Liver (tissue), 3 donors: ENCODE measurements around the gene SLC47A2.

Experiments used
- GABPA ChIP-seq, 2 donors: IDR thresholded peaks in 1 of 2; conservative IDR thresholded peaks in 1 of 2; 2 replicates each; pipeline ENCODE4 v1.6.1; 2016; ENCODE audit warnings: antibody characterized with exemption in 2 of 2, mild to moderate bottlenecking in 1 of 2, moderate library complexity in 1 of 2
- RAD21 ChIP-seq, 2 donors: IDR thresholded peaks; 2 replicates each; pipeline ENCODE4 v1.6.1; 2016; ENCODE audit warnings: antibody characterized with exemption in 2 of 2, mild to moderate bottlenecking in 2 of 2
- TF ChIP-seq, protein P1 (sequence below): fragments of 150-350 bp; IDR thresholded peaks from 2 replicates; pipeline ENCODE4 v1.5.1; 2017; ENCODE audit warnings: improper control_type of control experiment, low read depth, low read length; ENCODE audit not compliant: missing input control
- donor health status: healthy.
- donor health status: healthy.

- TF ChIP-seq, protein P1, sequence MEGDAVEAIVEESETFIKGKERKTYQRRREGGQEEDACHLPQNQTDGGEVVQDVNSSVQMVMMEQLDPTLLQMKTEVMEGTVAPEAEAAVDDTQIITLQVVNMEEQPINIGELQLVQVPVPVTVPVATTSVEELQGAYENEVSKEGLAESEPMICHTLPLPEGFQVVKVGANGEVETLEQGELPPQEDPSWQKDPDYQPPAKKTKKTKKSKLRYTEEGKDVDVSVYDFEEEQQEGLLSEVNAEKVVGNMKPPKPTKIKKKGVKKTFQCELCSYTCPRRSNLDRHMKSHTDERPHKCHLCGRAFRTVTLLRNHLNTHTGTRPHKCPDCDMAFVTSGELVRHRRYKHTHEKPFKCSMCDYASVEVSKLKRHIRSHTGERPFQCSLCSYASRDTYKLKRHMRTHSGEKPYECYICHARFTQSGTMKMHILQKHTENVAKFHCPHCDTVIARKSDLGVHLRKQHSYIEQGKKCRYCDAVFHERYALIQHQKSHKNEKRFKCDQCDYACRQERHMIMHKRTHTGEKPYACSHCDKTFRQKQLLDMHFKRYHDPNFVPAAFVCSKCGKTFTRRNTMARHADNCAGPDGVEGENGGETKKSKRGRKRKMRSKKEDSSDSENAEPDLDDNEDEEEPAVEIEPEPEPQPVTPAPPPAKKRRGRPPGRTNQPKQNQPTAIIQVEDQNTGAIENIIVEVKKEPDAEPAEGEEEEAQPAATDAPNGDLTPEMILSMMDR = no peak
- no peak for TF ChIP-seq GABPA (IDR thresholded peaks at IDR 0.05 in 1 of 2, conservative IDR thresholded peaks at IDR 0.05 in 1 of 2)
- TF ChIP-seq RAD21 (IDR thresholded peaks at IDR 0.05) = peak in 1 of 2 donors; percentile 4
These were observed 8.4 kb upstream of the SLC47A2 start for GRCh38 chr17:19724501-19725420.
